A549 treated with dexamethasone at 1 μM for 4 hours (cell line): Measurements from ENCODE around the gene BTBD3. TPM values are rescaled to one million over a fixed set of nuclear protein-coding genes. Genes with fewer than 3 reads are reported as not detected.

Experiments
- total RNA-seq: library from RNA; stranded (reverse); fragments of 200-300 nt; extraction: Qiagen RNA extraction; gene quantifications from 5 replicates; pipeline ENCODE4 v1.2.3, GENCODE V29; 2022

Gene BTBD3
- 12.5 to 17.8 TPM (median 16.2 TPM) in 5 replicates for total RNA-seq

GRCh38 chr20:11917663-11918062 lies at the start of gene BTBD3:
Gene BTBD3 (plus strand): TSS chr20:11917893. CDS start chr20:11918276, 383 bp downstream.

